ENCODE data around the gene FDXR. TPM values are rescaled to one million over a fixed set of nuclear protein-coding genes. Genes with fewer than 3 reads are reported as not detected.

FDXR gene
- polyA plus RNA-seq, 2 of the 4 experiments (the other 2 are of a cell fraction), result 32.5 to 43.3 TPM

GRCh38 chr17:74892974-74893911 is 20.4 kb upstream of the FDXR start, which contains the start of gene FADS6:
Gene FADS6, minus strand, starts transcription at chr17:74893633. Its CDS starts 38 bp downstream, at chr17:74893595.
- peak; percentile 32 to 65; a peak in 4 of 6 replicates for ATAC-seq
- Histone ChIP-seq H3K4me3 (peak within 1 kb of the TSS; percentile 40), H3K27ac (peak within 1 kb of the TSS; percentile 30 to 59; a peak in 4 of 6 replicates), H3K4me2 (peak within 1 kb of the TSS; percentile 89), H3K4me1 (peaks cover 4% of the 10 kb centered on the region; the same call in 1 of the 3 replicates), H3K9me3 (no peaks in the 10 kb centered on the region)
- no peak for FAIRE-seq
- POLR2A ChIA-PET, result interaction anchor here (0.6 to 1.0 kb wide), 3 partner anchors 18 to 20 kb away, joined by 3 to 6 read pairs (median 3); partner anchors contain the start of gene FDXR
- no peak for DNase-seq (ENCODE audit: low read depth in 1 of 2, low spot score in 1 of 2)
- WGBS (ENCODE audit: missing lambda C conversion rate), result 34% methylated on average over 40 of the region's 86 CpGs
- TF ChIP-seq RARB (CRISPR knock-in tag; IDR thresholded peaks at IDR 0.05) (no peak), RNF2 (IDR thresholded peaks at IDR 0.05; ENCODE audit: borderline replicate concordance, low read depth) (no peak), GATA3 (IDR thresholded peaks at IDR 0.05; ENCODE audit: borderline replicate concordance) (no peak), CBX2 (IDR thresholded peaks at IDR 0.05; ENCODE audit: borderline replicate concordance, low read depth) (no peak), TFCP2L1 (CRISPR knock-in tag; IDR thresholded peaks at IDR 0.05) (no peak), JUN (IDR thresholded peaks at IDR 0.05) (no peak)
- TF ChIP-seq, protein P1, sequence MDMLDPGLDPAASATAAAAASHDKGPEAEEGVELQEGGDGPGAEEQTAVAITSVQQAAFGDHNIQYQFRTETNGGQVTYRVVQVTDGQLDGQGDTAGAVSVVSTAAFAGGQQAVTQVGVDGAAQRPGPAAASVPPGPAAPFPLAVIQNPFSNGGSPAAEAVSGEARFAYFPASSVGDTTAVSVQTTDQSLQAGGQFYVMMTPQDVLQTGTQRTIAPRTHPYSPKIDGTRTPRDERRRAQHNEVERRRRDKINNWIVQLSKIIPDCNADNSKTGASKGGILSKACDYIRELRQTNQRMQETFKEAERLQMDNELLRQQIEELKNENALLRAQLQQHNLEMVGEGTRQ (IDR thresholded peaks at IDR 0.05), result no peak
- CTCF ChIA-PET, result interaction anchor here (0.8 to 2.2 kb wide), 6 partner anchors 12 to 525 kb away, joined by 3 to 8 read pairs (median 4); no protein-coding TSS in a partner anchor

DNA sequence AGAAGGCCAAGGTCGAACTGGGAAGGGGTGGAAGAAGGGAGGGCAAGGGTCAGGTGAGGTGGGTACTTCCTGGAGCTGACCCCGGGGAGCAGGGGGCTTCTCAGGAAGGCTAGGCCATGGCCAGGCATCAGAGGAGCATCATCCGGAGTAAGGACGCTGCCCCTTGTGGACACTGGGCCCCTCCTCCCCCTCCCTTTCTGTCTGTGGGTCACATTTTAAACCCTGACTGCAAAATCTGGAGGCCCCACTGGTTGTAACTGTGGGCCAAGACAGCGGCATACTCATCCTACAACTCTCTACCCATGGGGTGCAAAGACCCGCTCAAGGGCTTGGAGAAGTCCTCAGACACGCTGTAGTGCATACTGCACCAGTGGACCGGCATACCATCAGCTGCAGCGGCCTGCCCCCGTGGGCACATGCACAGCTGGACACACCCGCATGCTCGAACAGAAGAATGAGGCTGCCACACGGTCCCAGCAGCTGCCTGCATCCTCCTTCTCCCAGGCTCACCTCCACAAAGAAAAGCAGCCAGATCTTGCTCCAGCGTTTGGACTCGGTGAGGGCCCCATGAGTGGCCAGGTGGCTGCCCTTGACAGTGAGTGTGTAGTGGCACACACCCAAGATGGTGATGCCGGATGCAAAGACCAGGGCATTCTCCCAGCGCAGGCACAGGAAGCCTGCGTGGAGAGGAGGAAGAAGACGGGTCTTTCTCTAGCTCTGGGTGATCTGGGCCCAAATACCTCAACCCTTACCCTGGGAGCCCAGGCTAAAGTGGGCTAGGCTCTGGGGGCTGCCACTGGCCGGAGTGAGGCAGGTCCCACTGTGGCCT is 19.4 kb upstream of the FDXR start:
- H3K27ac ChIP-seq, result no peak overlapping the region
- DNase-seq (ENCODE audit: low read depth in 1 of 2, low spot score in 1 of 2) (no peak), FAIRE-seq (no peak), ATAC-seq (peak; percentile 28 to 50; a peak in 4 of 6 replicates)
- ChIA-PET CTCF (interaction anchor here (1.5 to 2.3 kb wide), 5 partner anchors 17 to 70 kb away, joined by 5 to 7 read pairs (median 6); partner anchors contain the start of gene USH1G), POLR2A (interaction anchor here (0.9 kb wide), 1 partner anchor 19 kb away, joined by 3 read pairs; the partner anchor contains the start of gene FDXR)
- 77% methylated on average over 20 of the region's 20 CpGs for WGBS (ENCODE audit: missing lambda C conversion rate)
- H3K4me1 ChIP-seq, result peaks cover 4% of the 10 kb centered on the region; the same call in 1 of the 3 replicates
- TF ChIP-seq NPAS2 (CRISPR knock-in tag; IDR thresholded peaks at IDR 0.05; ENCODE audit: borderline replicate concordance) (no peak), TP53 (CRISPR knock-in tag; IDR thresholded peaks at IDR 0.05) (no peak), FOXS1 (CRISPR knock-in tag; IDR thresholded peaks at IDR 0.05) (no peak), MAZ (IDR thresholded peaks at IDR 0.05; ENCODE audit: borderline replicate concordance, low read depth, low read length) (no peak), FOSB (CRISPR knock-in tag; IDR thresholded peaks at IDR 0.05) (no peak), SMC3 (IDR thresholded peaks at IDR 0.05) (no peak), JUNB (IDR thresholded peaks at IDR 0.05) (no peak), RFX5 (IDR thresholded peaks at IDR 0.05) (no peak), HOXB13 (CRISPR knock-in tag; IDR thresholded peaks at IDR 0.05; ENCODE audit: low read depth) (no peak), FOSL2 (IDR thresholded peaks at IDR 0.05) (no peak), FOSL2 (CRISPR knock-in tag; IDR thresholded peaks at IDR 0.05) (no peak), ZSCAN20 (CRISPR knock-in tag; IDR thresholded peaks at IDR 0.05) (no peak), PHF8 (IDR thresholded peaks at IDR 0.05; ENCODE audit: borderline replicate concordance, low read depth) (no peak), HOXA7 (CRISPR knock-in tag; IDR thresholded peaks at IDR 0.05) (no peak), ATOH8 (CRISPR knock-in tag; IDR thresholded peaks at IDR 0.05; ENCODE audit: low read depth) (no peak), POLR2A (IDR thresholded peaks at IDR 0.05; ENCODE audit: low read length) (no peak), POLR2AphosphoS2 (conservative IDR thresholded peaks at IDR 0.05; ENCODE audit: low read length) (no peak), RAD21 (conservative IDR thresholded peaks at IDR 0.05 in 1 of 2, IDR thresholded peaks at IDR 0.05 in 1 of 2) (no peak)
- TF ChIP-seq, protein P2, sequence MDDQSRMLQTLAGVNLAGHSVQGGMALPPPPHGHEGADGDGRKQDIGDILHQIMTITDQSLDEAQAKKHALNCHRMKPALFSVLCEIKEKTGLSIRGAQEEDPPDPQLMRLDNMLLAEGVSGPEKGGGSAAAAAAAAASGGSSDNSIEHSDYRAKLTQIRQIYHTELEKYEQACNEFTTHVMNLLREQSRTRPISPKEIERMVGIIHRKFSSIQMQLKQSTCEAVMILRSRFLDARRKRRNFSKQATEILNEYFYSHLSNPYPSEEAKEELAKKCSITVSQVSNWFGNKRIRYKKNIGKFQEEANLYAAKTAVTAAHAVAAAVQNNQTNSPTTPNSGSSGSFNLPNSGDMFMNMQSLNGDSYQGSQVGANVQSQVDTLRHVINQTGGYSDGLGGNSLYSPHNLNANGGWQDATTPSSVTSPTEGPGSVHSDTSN (IDR thresholded peaks at IDR 0.05), result no peak
- no peaks in the 10 kb centered on the region for H3K9me3 ChIP-seq
- H3K4me2 ChIP-seq, result no peak overlapping the region
- H3K4me3 ChIP-seq, result no peak overlapping the region
